Liver (tissue), 9 donors: ENCODE results near the gene MED17. TPM values are rescaled to one million over a fixed set of nuclear protein-coding genes. Genes with fewer than 3 reads are reported as not detected.

Experiments used
- DNase-seq: peaks from one replicate; pipeline ENCODE4 v3.0.0-alpha.2; 2017; ENCODE audit warnings: low spot score
- H3K27ac ChIP-seq, 2 donors: one replicate each; pipeline ENCODE4 v1.7.0; 2013; ENCODE audit warnings: inconsistent platforms in 2 of 2, low read length in 2 of 2, control low read depth in 1 of 2, low read depth in 1 of 2, mild to moderate bottlenecking in 1 of 2
- H3K27me3 ChIP-seq, 4 donors: one replicate each; pipeline versions ENCODE4 v1.6.1 to v1.7.0; 2013; ENCODE audit warnings: low read length in 3 of 4, inconsistent platforms in 1 of 4, mild to moderate bottlenecking in 1 of 4, moderate library complexity in 1 of 4; ENCODE audit not compliant: control insufficient read depth in 4 of 4, insufficient read depth in 4 of 4
- H3K36me3 ChIP-seq, 4 donors: one replicate each; pipeline versions ENCODE4 v1.6.1 to v1.7.0; 2013; ENCODE audit warnings: low read length in 3 of 4, mild to moderate bottlenecking in 3 of 4, low read depth in 1 of 4, moderate library complexity in 1 of 4; ENCODE audit not compliant: control insufficient read depth in 4 of 4, insufficient read depth in 3 of 4
- H3K4me1 ChIP-seq, 4 donors: one replicate each; pipeline versions ENCODE4 v1.6.1 to v1.7.0; 2013; ENCODE audit warnings: low read length in 3 of 4, mild to moderate bottlenecking in 3 of 4, moderate library complexity in 1 of 4; ENCODE audit not compliant: control insufficient read depth in 4 of 4, insufficient read depth in 4 of 4
- H3K4me3 ChIP-seq, 3 donors: one replicate each; pipeline versions ENCODE4 v1.6.1 to v1.7.0; 2013; ENCODE audit warnings: low read length in 3 of 3, control low read depth in 1 of 3, low read depth in 1 of 3, mild to moderate bottlenecking in 1 of 3
- H3K9ac ChIP-seq, 2 donors: one replicate each; pipeline ENCODE4 v1.7.0; 2013; ENCODE audit warnings: low read length in 2 of 2, mild to moderate bottlenecking in 2 of 2, moderate library complexity in 2 of 2, control low read depth in 1 of 2, low read depth in 1 of 2
- H3K9me3 ChIP-seq, 4 donors: one replicate each; pipeline versions ENCODE4 v1.6.1 to v1.7.0; 2013; ENCODE audit warnings: low read length in 3 of 4; ENCODE audit not compliant: control insufficient read depth in 4 of 4
- ATF3 ChIP-seq: IDR thresholded peaks from 2 replicates; pipeline ENCODE4 v1.6.1; 2016; ENCODE audit warnings: antibody characterized with exemption
- EGR1 ChIP-seq, 2 donors: IDR thresholded peaks; 2 replicates each; pipeline ENCODE4 v1.6.1; 2016 to 2018; ENCODE audit warnings: antibody characterized with exemption in 2 of 2, low read depth in 2 of 2
- FOXA1 ChIP-seq: IDR thresholded peaks from 2 replicates; pipeline ENCODE4 v1.6.1; 2016; ENCODE audit warnings: antibody characterized with exemption
- FOXA2 ChIP-seq: IDR thresholded peaks from 2 replicates; pipeline ENCODE4 v1.6.1; 2016; ENCODE audit warnings: antibody characterized with exemption
- GABPA ChIP-seq, 2 donors: IDR thresholded peaks in 1 of 2; conservative IDR thresholded peaks in 1 of 2; 2 replicates each; pipeline ENCODE4 v1.6.1; 2016; ENCODE audit warnings: antibody characterized with exemption in 2 of 2, mild to moderate bottlenecking in 1 of 2, moderate library complexity in 1 of 2
- HNF4A ChIP-seq, 2 donors: conservative IDR thresholded peaks; 2 replicates each; pipeline ENCODE4 v1.6.1; 2016; ENCODE audit warnings: antibody characterized with exemption in 2 of 2, mild to moderate bottlenecking in 2 of 2
- HNF4G ChIP-seq: IDR thresholded peaks from 2 replicates; pipeline ENCODE4 v1.6.1; 2016; ENCODE audit warnings: antibody characterized with exemption
- JUND ChIP-seq, 2 donors: IDR thresholded peaks; 2 replicates each; pipeline ENCODE4 v1.6.1; 2016; ENCODE audit warnings: antibody characterized with exemption in 2 of 2
- MAX ChIP-seq: IDR thresholded peaks from 2 replicates; pipeline ENCODE4 v1.6.1; 2016; ENCODE audit warnings: antibody characterized with exemption
- NR2F2 ChIP-seq: IDR thresholded peaks from 2 replicates; pipeline ENCODE4 v1.6.1; 2016; ENCODE audit warnings: antibody characterized with exemption
- RAD21 ChIP-seq, 2 donors: IDR thresholded peaks; 2 replicates each; pipeline ENCODE4 v1.6.1; 2016; ENCODE audit warnings: antibody characterized with exemption in 2 of 2, mild to moderate bottlenecking in 2 of 2
- REST ChIP-seq: IDR thresholded peaks from 2 replicates; pipeline ENCODE4 v1.6.1; 2016; ENCODE audit warnings: antibody characterized with exemption, mild to moderate bottlenecking
- RXRA ChIP-seq, 2 donors: IDR thresholded peaks; 2 replicates each; pipeline ENCODE4 v1.6.1; 2017 to 2018; ENCODE audit warnings: antibody characterized with exemption in 2 of 2, mild to moderate bottlenecking in 1 of 2
- SP1 ChIP-seq: IDR thresholded peaks from 2 replicates; pipeline ENCODE4 v1.6.1; 2018; ENCODE audit warnings: antibody characterized with exemption, mild to moderate bottlenecking
- TAF1 ChIP-seq: conservative IDR thresholded peaks from 2 replicates; pipeline ENCODE4 v1.6.1; 2016; ENCODE audit warnings: antibody characterized with exemption, mild to moderate bottlenecking
- YY1 ChIP-seq: IDR thresholded peaks from 2 replicates; pipeline ENCODE4 v1.6.1; 2016; ENCODE audit warnings: antibody characterized with exemption, mild to moderate bottlenecking
- WGBS: extraction: QIAGEN DNeasy Blood & Tissue Kit; methylation state at CpG from one replicate; pipeline ENCODE4 v1.1.7; 2013; 5-methylcytosine and 5-hydroxymethylcytosine counted together
- polyA plus RNA-seq, 2 donors: library from polyadenylated mRNA; stranded (reverse) in 1 of 2; unstranded in 1 of 2; fragments of 200-250 nt in 1 of 2; fragments of >200 nt in 1 of 2; fragmentation: Nextera tagmentation in 1 of 2; extraction: Ambion mirVana in 1 of 2; gene quantifications; one replicate each; pipeline versions ENCODE4 v1.2.1 to v1.2.3, GENCODE V29; 2013 to 2015
- total RNA-seq, 2 donors: library from RNA; depleted of rRNA; stranded (reverse); fragments of >200 nt; gene quantifications; one replicate each; pipeline ENCODE4 v1.2.3, GENCODE V29; 2014
- TF ChIP-seq, protein P1 (sequence below): IDR thresholded peaks from 2 replicates; pipeline ENCODE4 v1.6.1; 2016; ENCODE audit warnings: antibody characterized with exemption
- TF ChIP-seq, protein P2 (sequence below): fragments of 150-350 bp; IDR thresholded peaks from 2 replicates; pipeline ENCODE4 v1.5.1; 2017; ENCODE audit warnings: improper control_type of control experiment, low read depth, low read length; ENCODE audit not compliant: missing input control
- donor health status: healthy.
- donor health status: healthy.
- donor health status: healthy.
- donor health status: healthy.
- donor health status: healthy.

The MED17 gene
- total and polyA plus RNA-seq, 4 donors = 2.8 to 12.7 (median 7.5) TPM

- Histone ChIP-seq H3K9ac (no peak overlapping the region), H3K4me3 (no peak overlapping the region), H3K27me3 (no peaks in the 10 kb centered on the region), H3K9me3 (no peaks in the 10 kb centered on the region), H3K27ac (no peak overlapping the region), H3K4me1 (no peaks in the 10 kb centered on the region), H3K36me3 (peaks cover 11 to 47% (median 41%) of the 10 kb centered on the region in 4 donors)
- no peak for DNase-seq
- 97% methylated on average over 5 of the region's 5 CpGs for WGBS
- TF ChIP-seq YY1 (no peak), HNF4G (no peak), RXRA (IDR thresholded peaks at IDR 0.05) (no peak), FOXA1 (no peak), TAF1 (no peak), FOXA2 (no peak), NR2F2 (no peak), SP1 (no peak), MAX (no peak), RAD21 (IDR thresholded peaks at IDR 0.05) (no peak), REST (no peak), HNF4A (conservative IDR thresholded peaks at IDR 0.05) (no peak), JUND (IDR thresholded peaks at IDR 0.05) (no peak), EGR1 (IDR thresholded peaks at IDR 0.05; ENCODE audit: low read depth in 2 of 2) (no peak), ATF3 (no peak), GABPA (IDR thresholded peaks at IDR 0.05 in 1 of 2, conservative IDR thresholded peaks at IDR 0.05 in 1 of 2) (no peak)
- TF ChIP-seq, protein P1, sequence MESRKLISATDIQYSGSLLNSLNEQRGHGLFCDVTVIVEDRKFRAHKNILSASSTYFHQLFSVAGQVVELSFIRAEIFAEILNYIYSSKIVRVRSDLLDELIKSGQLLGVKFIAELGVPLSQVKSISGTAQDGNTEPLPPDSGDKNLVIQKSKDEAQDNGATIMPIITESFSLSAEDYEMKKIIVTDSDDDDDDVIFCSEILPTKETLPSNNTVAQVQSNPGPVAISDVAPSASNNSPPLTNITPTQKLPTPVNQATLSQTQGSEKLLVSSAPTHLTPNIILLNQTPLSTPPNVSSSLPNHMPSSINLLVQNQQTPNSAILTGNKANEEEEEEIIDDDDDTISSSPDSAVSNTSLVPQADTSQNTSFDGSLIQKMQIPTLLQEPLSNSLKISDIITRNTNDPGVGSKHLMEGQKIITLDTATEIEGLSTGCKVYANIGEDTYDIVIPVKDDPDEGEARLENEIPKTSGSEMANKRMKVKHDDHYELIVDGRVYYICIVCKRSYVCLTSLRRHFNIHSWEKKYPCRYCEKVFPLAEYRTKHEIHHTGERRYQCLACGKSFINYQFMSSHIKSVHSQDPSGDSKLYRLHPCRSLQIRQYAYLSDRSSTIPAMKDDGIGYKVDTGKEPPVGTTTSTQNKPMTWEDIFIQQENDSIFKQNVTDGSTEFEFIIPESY = no peak
- TF ChIP-seq, protein P2, sequence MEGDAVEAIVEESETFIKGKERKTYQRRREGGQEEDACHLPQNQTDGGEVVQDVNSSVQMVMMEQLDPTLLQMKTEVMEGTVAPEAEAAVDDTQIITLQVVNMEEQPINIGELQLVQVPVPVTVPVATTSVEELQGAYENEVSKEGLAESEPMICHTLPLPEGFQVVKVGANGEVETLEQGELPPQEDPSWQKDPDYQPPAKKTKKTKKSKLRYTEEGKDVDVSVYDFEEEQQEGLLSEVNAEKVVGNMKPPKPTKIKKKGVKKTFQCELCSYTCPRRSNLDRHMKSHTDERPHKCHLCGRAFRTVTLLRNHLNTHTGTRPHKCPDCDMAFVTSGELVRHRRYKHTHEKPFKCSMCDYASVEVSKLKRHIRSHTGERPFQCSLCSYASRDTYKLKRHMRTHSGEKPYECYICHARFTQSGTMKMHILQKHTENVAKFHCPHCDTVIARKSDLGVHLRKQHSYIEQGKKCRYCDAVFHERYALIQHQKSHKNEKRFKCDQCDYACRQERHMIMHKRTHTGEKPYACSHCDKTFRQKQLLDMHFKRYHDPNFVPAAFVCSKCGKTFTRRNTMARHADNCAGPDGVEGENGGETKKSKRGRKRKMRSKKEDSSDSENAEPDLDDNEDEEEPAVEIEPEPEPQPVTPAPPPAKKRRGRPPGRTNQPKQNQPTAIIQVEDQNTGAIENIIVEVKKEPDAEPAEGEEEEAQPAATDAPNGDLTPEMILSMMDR = no peak
These were observed 29.9 kb downstream of the MED17 start for GRCh38 chr11:93813974-93814373.
